ENCODE measurements around the gene FGD3.
A peak's percentile ranks its signal among the peaks of the same experiment; 100 is the strongest.

Gene FGD3

GRCh38 chr9:93051680-93052089, 104.4 kb downstream of the FGD3 start:
- ChIA-PET POLR2A (no interaction called here), CTCF (interaction anchor here (1.2 kb wide), 1 partner anchor 57 kb away, joined by 3 read pairs; no protein-coding TSS in a partner anchor)
- DNase-seq (ENCODE audit: low read depth, low spot score) = peak; percentile 9
- no peak for TF ChIP-seq CTCF (IDR thresholded peaks at IDR 0.05; ENCODE audit: insufficient read depth, low read length, missing control alignments)
- H3K4me3 ChIP-seq (ENCODE audit: low read depth, low read length) = no peak overlapping the region

GRCh38 chr9:93052791-93053540, 105.6 kb downstream of the FGD3 start:
- H3K4me3 ChIP-seq (ENCODE audit: low read depth, low read length) = no peak overlapping the region
- CTCF ChIA-PET = interaction anchor here (1.5 kb wide), 1 partner anchor 49 kb away, joined by 6 read pairs; no protein-coding TSS in a partner anchor
- TF ChIP-seq CTCF (IDR thresholded peaks at IDR 0.05; ENCODE audit: insufficient read depth, low read length, missing control alignments) = no peak
- DNase-seq (ENCODE audit: low read depth, low spot score) = no peak
- POLR2A ChIA-PET = no interaction called here

GRCh38 chr9:93053781-93054331, 106.5 kb downstream of the FGD3 start:
- CTCF ChIA-PET = interaction anchor here (1.5 kb wide), 1 partner anchor 50 kb away, joined by 6 read pairs; no protein-coding TSS in a partner anchor
- POLR2A ChIA-PET = no interaction called here
- no peak overlapping the region for H3K4me3 ChIP-seq (ENCODE audit: low read depth, low read length)
- TF ChIP-seq CTCF (IDR thresholded peaks at IDR 0.05; ENCODE audit: insufficient read depth, low read length, missing control alignments) = no peak
- DNase-seq (ENCODE audit: low read depth, low spot score) = no peak

GRCh38 chr9:93054758-93055704, 107.7 kb downstream of the FGD3 start:
- DNase-seq (ENCODE audit: low read depth, low spot score) = no peak
- ChIA-PET POLR2A (no interaction called here), CTCF (interaction anchor here (1.0 kb wide), 1 partner anchor 54 kb away, joined by 3 read pairs; no protein-coding TSS in a partner anchor)
- no peak overlapping the region for H3K4me3 ChIP-seq (ENCODE audit: low read depth, low read length)
- TF ChIP-seq CTCF (IDR thresholded peaks at IDR 0.05; ENCODE audit: insufficient read depth, low read length, missing control alignments) = no peak

GRCh38 chr9:93057042-93057702, 109.8 kb downstream of the FGD3 start:
- POLR2A ChIA-PET = no interaction called here
- H3K4me3 ChIP-seq (ENCODE audit: low read depth, low read length) = no peak overlapping the region
- no peak for TF ChIP-seq CTCF (IDR thresholded peaks at IDR 0.05; ENCODE audit: insufficient read depth, low read length, missing control alignments)
- DNase-seq (ENCODE audit: low read depth, low spot score) = no peak
- CTCF ChIA-PET = no interaction called here
